ENCODE results near the gene TBKBP1.
A peak's percentile ranks its signal among the peaks of the same experiment; 100 is the strongest.

The TBKBP1 gene

GRCh38 chr17:47717261-47717697 lies 23.3 kb downstream of the TBKBP1 start:
- 100% methylated on average over 1 of the region's 2 CpGs for WGBS
- no peak overlapping the region for H3K4me2 ChIP-seq (ENCODE audit: low read length, poor library complexity, severe bottlenecking)
- H2BK120ac ChIP-seq (ENCODE audit: low read depth, low read length): no peak overlapping the region
- H3K14ac ChIP-seq (ENCODE audit: low read length in 2 of 2): no peak overlapping the region
- no peak overlapping the region for H3K4me3 ChIP-seq (ENCODE audit: insufficient read depth in 1 of 2, low read depth in 1 of 2, low read length in 2 of 2)
- no peak overlapping the region for H3K23ac ChIP-seq (ENCODE audit: low read length in 2 of 2)
- H3K4me1 ChIP-seq (ENCODE audit: control insufficient read depth, insufficient read depth, low read depth, low read length): peaks cover 42% of the 10 kb centered on the region
- H2BK12ac ChIP-seq (ENCODE audit: low read length in 2 of 2): no peak overlapping the region
- no peak overlapping the region for H4K8ac ChIP-seq (ENCODE audit: low read length)
- H3K4ac ChIP-seq (ENCODE audit: low read depth in 1 of 2, low read length in 2 of 2): no peak overlapping the region
- H3K27ac ChIP-seq (ENCODE audit: low read length, poor library complexity, severe bottlenecking): no peak overlapping the region
- no peak overlapping the region for H2AFZ ChIP-seq (ENCODE audit: low read depth, low read length)
- H3K9me3 ChIP-seq (ENCODE audit: control insufficient read depth, low read length): no peaks in the 10 kb centered on the region
- no peak overlapping the region for H3K18ac ChIP-seq (ENCODE audit: low read depth in 1 of 2, low read length in 2 of 2)
- H3K9ac ChIP-seq (ENCODE audit: low read length): no peak overlapping the region
- H2BK5ac ChIP-seq (ENCODE audit: low read depth, low read length, poor library complexity, severe bottlenecking): no peak overlapping the region
- H2BK15ac ChIP-seq (ENCODE audit: low read depth, poor library complexity, severe bottlenecking): no peak overlapping the region
- no peak overlapping the region for H4K91ac ChIP-seq (ENCODE audit: low read length)
- H3K36me3 ChIP-seq (ENCODE audit: control insufficient read depth in 1 of 2, insufficient read depth in 2 of 2, low read depth in 1 of 2, low read length in 2 of 2): no peaks in the 10 kb centered on the region
- no peak for DNase-seq
- H3K79me1 ChIP-seq (replicated peaks; ENCODE audit: low read length, poor library complexity, severe bottlenecking): no peaks in the 10 kb centered on the region
- H2AK5ac ChIP-seq (ENCODE audit: low read length, severe bottlenecking): no peak overlapping the region
- peaks cover 61 to 97% of the 10 kb centered on the region in 2 experiments for H3K27me3 ChIP-seq (ENCODE audit: control insufficient read depth in 1 of 2, insufficient read depth in 1 of 2, low read length in 2 of 2)

- no peaks in the 10 kb centered on the region for H3K79me1 ChIP-seq (replicated peaks; ENCODE audit: low read length, poor library complexity, severe bottlenecking)
- no peak overlapping the region for H2BK12ac ChIP-seq (ENCODE audit: low read length in 2 of 2)
- H2BK5ac ChIP-seq (ENCODE audit: low read depth, low read length, poor library complexity, severe bottlenecking): no peak overlapping the region
- no peak overlapping the region for H3K23ac ChIP-seq (ENCODE audit: low read length in 2 of 2)
- peaks cover 42% of the 10 kb centered on the region for H3K4me1 ChIP-seq (ENCODE audit: control insufficient read depth, insufficient read depth, low read depth, low read length)
- 59% methylated on average over 9 of the region's 9 CpGs for WGBS
- no peak overlapping the region for H2AFZ ChIP-seq (ENCODE audit: low read depth, low read length)
- no peaks in the 10 kb centered on the region for H3K36me3 ChIP-seq (ENCODE audit: control insufficient read depth in 1 of 2, insufficient read depth in 2 of 2, low read depth in 1 of 2, low read length in 2 of 2)
- no peak overlapping the region for H3K4me2 ChIP-seq (ENCODE audit: low read length, poor library complexity, severe bottlenecking)
- peak overlapping the region; percentile 46 for H3K27ac ChIP-seq (ENCODE audit: low read length, poor library complexity, severe bottlenecking)
- no peak overlapping the region for H2BK120ac ChIP-seq (ENCODE audit: low read depth, low read length)
- peak overlapping the region; percentile 15 for H2AK5ac ChIP-seq (ENCODE audit: low read length, severe bottlenecking)
- no peak overlapping the region for H3K9ac ChIP-seq (ENCODE audit: low read length)
- H3K18ac ChIP-seq (ENCODE audit: low read depth in 1 of 2, low read length in 2 of 2): no peak overlapping the region
- no peak overlapping the region for H3K4ac ChIP-seq (ENCODE audit: low read depth in 1 of 2, low read length in 2 of 2)
- H3K4me3 ChIP-seq (ENCODE audit: insufficient read depth in 1 of 2, low read depth in 1 of 2, low read length in 2 of 2): no peak overlapping the region
- H3K9me3 ChIP-seq (ENCODE audit: control insufficient read depth, low read length): no peaks in the 10 kb centered on the region
- no peak for DNase-seq
- no peak overlapping the region for H2BK15ac ChIP-seq (ENCODE audit: low read depth, poor library complexity, severe bottlenecking)
- H3K27me3 ChIP-seq (ENCODE audit: control insufficient read depth in 1 of 2, insufficient read depth in 1 of 2, low read length in 2 of 2): peaks cover 55 to 93% of the 10 kb centered on the region in 2 experiments
- no peak overlapping the region for H4K91ac ChIP-seq (ENCODE audit: low read length)
- peak overlapping the region in 1 of 2 experiments; percentile 19 for H3K14ac ChIP-seq (ENCODE audit: low read length in 2 of 2)
- H4K8ac ChIP-seq (ENCODE audit: low read length): no peak overlapping the region
Observed at GRCh38 chr17:47717979-47718621, 24.1 kb downstream of the TBKBP1 start.

- Histone ChIP-seq H2AFZ (ENCODE audit: low read depth, low read length) (no peak overlapping the region), H3K27ac (ENCODE audit: low read length, poor library complexity, severe bottlenecking) (peak overlapping the region; percentile 22), H3K9ac (ENCODE audit: low read length) (peak overlapping the region; percentile 52), H3K4me1 (ENCODE audit: control insufficient read depth, insufficient read depth, low read depth, low read length) (peaks cover 42% of the 10 kb centered on the region), H3K4me3 (ENCODE audit: insufficient read depth in 1 of 2, low read depth in 1 of 2, low read length in 2 of 2) (no peak overlapping the region), H3K23ac (ENCODE audit: low read length in 2 of 2) (no peak overlapping the region), H2BK120ac (ENCODE audit: low read depth, low read length) (no peak overlapping the region), H2BK12ac (ENCODE audit: low read length in 2 of 2) (no peak overlapping the region), H3K36me3 (ENCODE audit: control insufficient read depth in 1 of 2, insufficient read depth in 2 of 2, low read depth in 1 of 2, low read length in 2 of 2) (no peaks in the 10 kb centered on the region), H2AK5ac (ENCODE audit: low read length, severe bottlenecking) (peak overlapping the region; percentile 18), H3K79me1 (replicated peaks; ENCODE audit: low read length, poor library complexity, severe bottlenecking) (no peaks in the 10 kb centered on the region), H2BK5ac (ENCODE audit: low read depth, low read length, poor library complexity, severe bottlenecking) (no peak overlapping the region), H3K4me2 (ENCODE audit: low read length, poor library complexity, severe bottlenecking) (peak overlapping the region; percentile 26), H3K27me3 (ENCODE audit: control insufficient read depth in 1 of 2, insufficient read depth in 1 of 2, low read length in 2 of 2) (peaks cover 51 to 89% of the 10 kb centered on the region in 2 experiments), H3K9me3 (ENCODE audit: control insufficient read depth, low read length) (no peaks in the 10 kb centered on the region), H4K8ac (ENCODE audit: low read length) (no peak overlapping the region), H4K91ac (ENCODE audit: low read length) (no peak overlapping the region), H3K14ac (ENCODE audit: low read length in 2 of 2) (no peak overlapping the region), H3K18ac (ENCODE audit: low read depth in 1 of 2, low read length in 2 of 2) (no peak overlapping the region), H3K4ac (ENCODE audit: low read depth in 1 of 2, low read length in 2 of 2) (no peak overlapping the region), H2BK15ac (ENCODE audit: low read depth, poor library complexity, severe bottlenecking) (no peak overlapping the region)
- no peak for DNase-seq
- 77% methylated on average over 8 of the region's 8 CpGs for WGBS
Observed at GRCh38 chr17:47718634-47719405, 24.9 kb downstream of the TBKBP1 start.

GRCh38 chr17:47719411-47720152 lies 25.6 kb downstream of the TBKBP1 start:
- Histone ChIP-seq H3K14ac (ENCODE audit: low read length in 2 of 2) (no peak overlapping the region), H3K23ac (ENCODE audit: low read length in 2 of 2) (no peak overlapping the region), H2BK15ac (ENCODE audit: low read depth, poor library complexity, severe bottlenecking) (no peak overlapping the region), H3K36me3 (ENCODE audit: control insufficient read depth in 1 of 2, insufficient read depth in 2 of 2, low read depth in 1 of 2, low read length in 2 of 2) (no peaks in the 10 kb centered on the region), H3K79me1 (replicated peaks; ENCODE audit: low read length, poor library complexity, severe bottlenecking) (no peaks in the 10 kb centered on the region), H3K4me1 (ENCODE audit: control insufficient read depth, insufficient read depth, low read depth, low read length) (peaks cover 42% of the 10 kb centered on the region), H3K27ac (ENCODE audit: low read length, poor library complexity, severe bottlenecking) (peak overlapping the region; percentile 22), H2AK5ac (ENCODE audit: low read length, severe bottlenecking) (peak overlapping the region; percentile 52), H3K9me3 (ENCODE audit: control insufficient read depth, low read length) (no peaks in the 10 kb centered on the region), H3K4me3 (ENCODE audit: insufficient read depth in 1 of 2, low read depth in 1 of 2, low read length in 2 of 2) (no peak overlapping the region), H4K8ac (ENCODE audit: low read length) (no peak overlapping the region), H4K91ac (ENCODE audit: low read length) (no peak overlapping the region), H2BK120ac (ENCODE audit: low read depth, low read length) (no peak overlapping the region), H2BK5ac (ENCODE audit: low read depth, low read length, poor library complexity, severe bottlenecking) (no peak overlapping the region), H3K4ac (ENCODE audit: low read depth in 1 of 2, low read length in 2 of 2) (no peak overlapping the region), H2AFZ (ENCODE audit: low read depth, low read length) (no peak overlapping the region), H3K9ac (ENCODE audit: low read length) (peak overlapping the region; percentile 52), H3K18ac (ENCODE audit: low read depth in 1 of 2, low read length in 2 of 2) (no peak overlapping the region), H2BK12ac (ENCODE audit: low read length in 2 of 2) (no peak overlapping the region), H3K27me3 (ENCODE audit: control insufficient read depth in 1 of 2, insufficient read depth in 1 of 2, low read length in 2 of 2) (peaks cover 51 to 89% of the 10 kb centered on the region in 2 experiments), H3K4me2 (ENCODE audit: low read length, poor library complexity, severe bottlenecking) (peak overlapping the region; percentile 26)
- WGBS: 62% methylated on average over 9 of the region's 9 CpGs
- peak; percentile 65 for DNase-seq

Data from mesenchymal stem cell (in vitro differentiated cells and primary cell).